GM12878 (cell line): ENCODE results near the gene POLR3E. TPM values are rescaled to one million over a fixed set of nuclear protein-coding genes. Genes with fewer than 3 reads are reported as not detected.

ENCODE experiments used
- ATAC-seq: fragments of 200-7000 bp; cut with Tn5 transposase; 3 replicates; pipeline ENCODE4 v1.9.1; 2020; ENCODE audit warnings: mild to moderate bottlenecking, moderate library complexity
- BruUV-seq: library from RNA; stranded (reverse); fragments of 400-500 nt; replicated peaks from 2 replicates; lab custom pipeline; 2021; lab: Mats Ljungman, UMichigan
- CTCF ChIA-PET: fragments of 300-600 bp; sonication (Branson Sonifier 250); formaldehyde crosslinking; extraction: SDS; loops from one replicate; lab custom pipeline; 2021; ENCODE audit warnings: inconsistent platforms; lab: Yijun Ruan, JAX
- POLR2A ChIA-PET: fragments of 350-600 bp; formaldehyde crosslinking; extraction: SDS; loops from one replicate; lab custom pipeline; 2021; ENCODE audit warnings: inconsistent platforms; lab: Charles Lee
- RAD21 ChIA-PET: fragments of 300-600 bp; sonication (Branson Sonifier 250); formaldehyde crosslinking; loops from one replicate; lab custom pipeline; 2023; ENCODE audit warnings: antibody characterized with exemption; ENCODE audit not compliant: unreplicated experiment; lab: Charles Lee
- SMC1A ChIA-PET: fragments of 300-600 bp; sonication (Branson Sonifier 250); formaldehyde crosslinking; loops from one replicate; lab custom pipeline; 2023; ENCODE audit not compliant: unreplicated experiment, uncharacterized antibody; lab: Charles Lee
- DNase-seq: peaks from one replicate; pipeline ENCODE4 v3.0.0-alpha.2; 2011; ENCODE audit warnings: low read depth, low spot score
- FAIRE-seq: peaks from 3 replicates; lab custom pipeline; 2011; peaks lifted over from hg19 to GRCh38; lab: Jason Lieb, UNC
- H2AFZ ChIP-seq: 2 replicates; pipeline ENCODE4 v1.6.0; 2011; ENCODE audit warnings: low read depth, low read length, control low read depth; ENCODE audit not compliant: control insufficient read depth
- H3K27ac ChIP-seq: 2 replicates; pipeline ENCODE4 v1.5.1; 2011; ENCODE audit warnings: control low read depth; ENCODE audit not compliant: control insufficient read depth, insufficient read depth
- H3K27me3 ChIP-seq, 2 experiments: replicated peaks in 1 of 2; 2 replicates each; pipeline versions ENCODE4 v1.6.0 to v1.6.1; 2011; ENCODE audit warnings: low read length in 1 of 2; ENCODE audit not compliant: control insufficient read depth in 2 of 2, insufficient read depth in 2 of 2
- H3K36me3 ChIP-seq, 2 experiments: 2 replicates each; pipeline ENCODE4 v1.5.1; 2011; ENCODE audit warnings: low read length in 1 of 2; ENCODE audit not compliant: control insufficient read depth in 2 of 2, insufficient read depth in 2 of 2
- H3K4me1 ChIP-seq: 2 replicates; pipeline ENCODE4 v1.6.1; 2011; ENCODE audit warnings: mild to moderate bottlenecking, low read length, moderate library complexity, mixed read lengths; ENCODE audit not compliant: control insufficient read depth, insufficient read depth
- H3K4me2 ChIP-seq: 2 replicates; pipeline ENCODE4 v1.6.0; 2011; ENCODE audit warnings: control low read depth; ENCODE audit not compliant: control insufficient read depth, insufficient read depth
- H3K4me3 ChIP-seq: fragments of 200-600 bp; sonication (generic); 2 replicates; pipeline ENCODE4 v1.5.1; 2016
- H3K79me2 ChIP-seq: 2 replicates; pipeline ENCODE4 v1.6.0; 2011; ENCODE audit warnings: low read length; ENCODE audit not compliant: control insufficient read depth, insufficient read depth
- H3K9ac ChIP-seq: 2 replicates; pipeline ENCODE4 v1.8.0; 2011; ENCODE audit warnings: low read length, control low read depth, mixed read lengths; ENCODE audit not compliant: control insufficient read depth, insufficient read depth
- H3K9me3 ChIP-seq: replicated peaks from 3 replicates; pipeline ENCODE4 v1.5.1; 2011; ENCODE audit warnings: mild to moderate bottlenecking, low read length; ENCODE audit not compliant: control insufficient read depth, insufficient read depth
- H4K20me1 ChIP-seq: 2 replicates; pipeline ENCODE4 v1.6.0; 2011; ENCODE audit not compliant: control insufficient read depth, insufficient read depth
- CHD4 ChIP-seq: fragments of 200-600 bp; sonication (generic); IDR thresholded peaks from 2 replicates; pipeline ENCODE4 v1.6.1; 2016; ENCODE audit warnings: mild to moderate bottlenecking
- CREB1 ChIP-seq: IDR thresholded peaks from 2 replicates; pipeline ENCODE4 v1.6.1; 2012; ENCODE audit warnings: low read depth, mild to moderate bottlenecking, inconsistent platforms
- DPF2 ChIP-seq: fragments of 450-650 bp; IDR thresholded peaks from 2 replicates; pipeline ENCODE4 v1.6.1; 2017; ENCODE audit warnings: mild to moderate bottlenecking
- ESRRA ChIP-seq: IDR thresholded peaks from 2 replicates; pipeline ENCODE4 v1.6.1; 2012; ENCODE audit warnings: mild to moderate bottlenecking, low read length, improper control_type of control experiment
- FOXK2 ChIP-seq: fragments of 450-650 bp; IDR thresholded peaks from 2 replicates; pipeline ENCODE4 v1.6.1; 2017; ENCODE audit warnings: mild to moderate bottlenecking, moderate library complexity
- HDAC2 ChIP-seq: fragments of 200-600 bp; sonication (generic); IDR thresholded peaks from 2 replicates; pipeline ENCODE4 v1.6.1; 2017
- MTA2 ChIP-seq: fragments of 450-650 bp; IDR thresholded peaks from 2 replicates; pipeline ENCODE4 v1.6.1; 2016; ENCODE audit warnings: low read depth, mild to moderate bottlenecking, moderate library complexity
- NR2C2 ChIP-seq: IDR thresholded peaks from 2 replicates; pipeline ENCODE4 v1.6.1; 2011; ENCODE audit warnings: borderline replicate concordance, low read depth; ENCODE audit not compliant: control insufficient read depth, insufficient read length
- POLR2AphosphoS2 ChIP-seq: IDR thresholded peaks from 2 replicates; pipeline ENCODE4 v1.6.1; 2011; ENCODE audit warnings: low read depth, mild to moderate bottlenecking, low read length, improper control_type of control experiment, moderate library complexity
- YY1 ChIP-seq: IDR thresholded peaks from 2 replicates; pipeline ENCODE4 v1.6.1; 2011; ENCODE audit warnings: low read depth, mild to moderate bottlenecking, low read length
- ZNF622 ChIP-seq: fragments of 450-650 bp; IDR thresholded peaks from 2 replicates; pipeline ENCODE4 v1.6.1; 2017; ENCODE audit warnings: mild to moderate bottlenecking, inconsistent platforms
- WGBS: methylation state at CpG from one replicate; pipeline ENCODE4 v1.1.6; 2016; ENCODE audit warnings: low lambda C conversion rate; ENCODE audit not compliant: insufficient replicate concordance, insufficient coverage; ENCODE audit errors: missing lambda C conversion rate; 5-methylcytosine and 5-hydroxymethylcytosine counted together
- in situ Hi-C: fragments of 300-500 bp; cut with MboI; formaldehyde crosslinking; loops from 9 replicates; pipeline ENCODE4 v1.14.3; 2018; ENCODE audit warnings: mixed read lengths
- intact Hi-C: fragments of 100-400 bp; cut with micrococcal nuclease; formaldehyde crosslinking; loops from one replicate; pipeline ENCODE4 v1.14.2; 2022; ENCODE audit not compliant: unreplicated experiment
- polyA plus RNA-seq, 11 experiments: library from polyadenylated mRNA; depleted of rRNA in 4 of 11; unstranded in 6 of 11; stranded (reverse) in 5 of 11; fragments of >200 nt; fragmentation: Nextera tagmentation in 4 of 11; fragmentation: Illumina TruSeq in 1 of 11; extraction: Ambion mirVana in 4 of 11; extraction: Trizol in 1 of 11; gene quantifications; 1 replicate in 1 of 11; 2 replicates in 10 of 11; pipeline versions ENCODE4 v1.2.1 to v1.2.3, GENCODE V29; 2011 to 2016; ENCODE audit warnings: inconsistent platforms in 2 of 11, missing spikeins in 2 of 11, low read depth in 1 of 11
- total RNA-seq, 4 experiments: library from RNA; depleted of rRNA in 3 of 4; stranded (reverse); fragments of >200 nt in 3 of 4; fragmentation: Illumina TruSeq in 1 of 4; extraction: Trizol in 1 of 4; gene quantifications; 2 replicates each; pipeline versions ENCODE4 v1.2.1 to v1.2.3, GENCODE V29; 2013 to 2021
- TF ChIP-seq, protein P1 (sequence below), 3 experiments: IDR thresholded peaks in 2 of 3; conservative IDR thresholded peaks in 1 of 3; 2 replicates each; pipeline ENCODE4 v1.5.1; 2011; ENCODE audit warnings: low read depth in 3 of 3, low read length in 3 of 3, mild to moderate bottlenecking in 3 of 3, control low read depth in 2 of 3, moderate library complexity in 2 of 3, inconsistent platforms in 1 of 3, mixed read lengths in 1 of 3; ENCODE audit not compliant: control insufficient read depth in 2 of 3, insufficient read depth in 1 of 3; ENCODE audit errors: extremely low read depth in 1 of 3
- TF ChIP-seq, protein P2 (sequence below): fragments of 450-650 bp; IDR thresholded peaks from 2 replicates; pipeline ENCODE4 v1.6.1; 2017; ENCODE audit warnings: low read depth, mild to moderate bottlenecking, moderate library complexity

Gene POLR3E
- total and polyA plus RNA-seq, 10 of the 15 experiments (the other 5 are each of a cell fraction or from before 2014, with no cell fraction given), result 11.1 to 79.5 (median 39.7) TPM

DNA sequence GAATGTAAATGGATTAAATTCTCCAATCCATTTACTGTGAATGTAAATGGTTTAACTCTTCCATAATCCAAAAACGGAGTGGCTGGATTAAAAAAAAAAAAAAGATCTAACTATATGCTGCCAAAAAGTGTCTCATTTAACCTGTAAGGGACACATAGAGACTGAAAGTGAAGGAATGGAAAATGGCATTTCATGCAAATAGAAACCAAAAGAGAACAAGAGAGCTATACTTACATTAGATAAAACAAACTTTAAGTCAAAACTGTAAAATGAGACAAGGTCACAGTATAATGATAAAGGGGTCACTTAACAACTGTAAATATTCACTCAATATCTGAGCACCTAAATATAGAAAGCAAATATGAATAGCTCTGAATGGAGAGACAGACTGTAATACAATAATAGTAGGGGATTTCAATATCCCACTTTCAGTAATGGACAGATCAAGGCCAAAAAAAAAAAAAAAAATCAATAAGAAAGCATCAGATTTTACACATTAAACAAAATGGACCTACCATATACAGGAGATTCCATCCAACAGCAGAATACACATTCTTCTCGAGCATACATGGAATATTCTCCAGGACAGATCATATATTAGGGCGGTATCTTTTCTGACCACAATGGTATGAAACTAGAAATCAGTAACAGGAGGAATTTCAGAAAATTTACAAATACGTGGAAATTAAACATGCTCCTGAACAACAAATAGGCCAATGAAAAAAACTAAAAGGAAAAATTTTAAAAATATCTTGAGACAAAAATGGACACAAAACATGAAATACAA, 40.8 kb downstream of the POLR3E start:
- ATAC-seq (no peak), FAIRE-seq (no peak), DNase-seq (no peak)
- Histone ChIP-seq H2AFZ (no peak overlapping the region), H3K79me2 (no peaks in the 10 kb centered on the region), H3K27me3 (no peaks in the 10 kb centered on the region), H3K4me1 (no peaks in the 10 kb centered on the region), H3K4me3 (no peak overlapping the region), H4K20me1 (no peaks in the 10 kb centered on the region), H3K36me3 (peaks cover 5 to 11% of the 10 kb centered on the region in 2 experiments; a peak in 3 of 4 replicates), H3K9me3 (peaks cover 13% of the 10 kb centered on the region), H3K27ac (no peak overlapping the region), H3K9ac (no peak overlapping the region), H3K4me2 (no peak overlapping the region)
- BruUV-seq, result no TSS peak
- intact Hi-C loops, result no loop called here
- 94% methylated on average over 4 of the region's 4 CpGs for WGBS
- TF ChIP-seq HDAC2 (no peak), YY1 (no peak), NR2C2 (no peak), POLR2AphosphoS2 (no peak), DPF2 (no peak), MTA2 (no peak), CHD4 (no peak), CREB1 (no peak), ZNF622 (no peak), FOXK2 (no peak), ESRRA (no peak)
- TF ChIP-seq, protein P1, sequence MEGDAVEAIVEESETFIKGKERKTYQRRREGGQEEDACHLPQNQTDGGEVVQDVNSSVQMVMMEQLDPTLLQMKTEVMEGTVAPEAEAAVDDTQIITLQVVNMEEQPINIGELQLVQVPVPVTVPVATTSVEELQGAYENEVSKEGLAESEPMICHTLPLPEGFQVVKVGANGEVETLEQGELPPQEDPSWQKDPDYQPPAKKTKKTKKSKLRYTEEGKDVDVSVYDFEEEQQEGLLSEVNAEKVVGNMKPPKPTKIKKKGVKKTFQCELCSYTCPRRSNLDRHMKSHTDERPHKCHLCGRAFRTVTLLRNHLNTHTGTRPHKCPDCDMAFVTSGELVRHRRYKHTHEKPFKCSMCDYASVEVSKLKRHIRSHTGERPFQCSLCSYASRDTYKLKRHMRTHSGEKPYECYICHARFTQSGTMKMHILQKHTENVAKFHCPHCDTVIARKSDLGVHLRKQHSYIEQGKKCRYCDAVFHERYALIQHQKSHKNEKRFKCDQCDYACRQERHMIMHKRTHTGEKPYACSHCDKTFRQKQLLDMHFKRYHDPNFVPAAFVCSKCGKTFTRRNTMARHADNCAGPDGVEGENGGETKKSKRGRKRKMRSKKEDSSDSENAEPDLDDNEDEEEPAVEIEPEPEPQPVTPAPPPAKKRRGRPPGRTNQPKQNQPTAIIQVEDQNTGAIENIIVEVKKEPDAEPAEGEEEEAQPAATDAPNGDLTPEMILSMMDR (IDR thresholded peaks at IDR 0.05 in 2 of 3, conservative IDR thresholded peaks at IDR 0.05 in 1 of 3; ENCODE audit: control insufficient read depth in 2 of 3, extremely low read depth in 1 of 3, insufficient read depth in 1 of 3, low read depth in 3 of 3, low read length in 3 of 3), result no peak
- TF ChIP-seq, protein P2, sequence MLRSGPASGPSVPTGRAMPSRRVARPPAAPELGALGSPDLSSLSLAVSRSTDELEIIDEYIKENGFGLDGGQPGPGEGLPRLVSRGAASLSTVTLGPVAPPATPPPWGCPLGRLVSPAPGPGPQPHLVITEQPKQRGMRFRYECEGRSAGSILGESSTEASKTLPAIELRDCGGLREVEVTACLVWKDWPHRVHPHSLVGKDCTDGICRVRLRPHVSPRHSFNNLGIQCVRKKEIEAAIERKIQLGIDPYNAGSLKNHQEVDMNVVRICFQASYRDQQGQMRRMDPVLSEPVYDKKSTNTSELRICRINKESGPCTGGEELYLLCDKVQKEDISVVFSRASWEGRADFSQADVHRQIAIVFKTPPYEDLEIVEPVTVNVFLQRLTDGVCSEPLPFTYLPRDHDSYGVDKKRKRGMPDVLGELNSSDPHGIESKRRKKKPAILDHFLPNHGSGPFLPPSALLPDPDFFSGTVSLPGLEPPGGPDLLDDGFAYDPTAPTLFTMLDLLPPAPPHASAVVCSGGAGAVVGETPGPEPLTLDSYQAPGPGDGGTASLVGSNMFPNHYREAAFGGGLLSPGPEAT, result no peak
- CTCF ChIA-PET, result interaction anchor here (0.6 to 1.8 kb wide), 7 partner anchors 8 to 239 kb away, joined by 3 to 6 read pairs (median 3); no protein-coding TSS in a partner anchor
- RAD21 ChIA-PET, result no interaction called here
- in situ Hi-C loops, result no loop called here
- SMC1A ChIA-PET, result interaction anchor here (1.3 to 1.7 kb wide), 2 partner anchors 33 to 35 kb away, joined by 3 to 4 read pairs; no protein-coding TSS in a partner anchor
- POLR2A ChIA-PET, result interaction anchor here (0.8 to 1.3 kb wide), 2 partner anchors 8 to 14 kb away, joined by 3 to 4 read pairs; no protein-coding TSS in a partner anchor
